AG04449 (cell line): Measurements from ENCODE around the gene NOS1AP.

Experiments
- CTCF ChIA-PET: fragments of 350-600 bp; formaldehyde crosslinking; extraction: SDS; loops from one replicate; lab custom pipeline; 2021; ENCODE audit warnings: antibody characterized with exemption; lab: Yijun Ruan, JAX
- POLR2A ChIA-PET: fragments of 400-600, 350-600 bp; formaldehyde crosslinking; extraction: SDS; loops from one replicate; lab custom pipeline; 2020; ENCODE audit warnings: antibody characterized with exemption, inconsistent platforms; lab: Yijun Ruan, JAX
- DNase-seq: peaks from one replicate; pipeline ENCODE4 v3.0.0-alpha.2; 2010; ENCODE audit warnings: low read depth, low spot score
- H3K4me3 ChIP-seq: 2 replicates; pipeline ENCODE4 v1.5.1; 2011; ENCODE audit warnings: low read depth, mild to moderate bottlenecking, control low read depth, low read length
- TF ChIP-seq, protein P1 (sequence below): IDR thresholded peaks from one replicate; pipeline ENCODE4 v1.5.1; 2011; ENCODE audit warnings: mild to moderate bottlenecking, moderate library complexity, low read length, control low read depth, inconsistent platforms; ENCODE audit not compliant: insufficient read depth; ENCODE audit errors: missing control alignments

Gene NOS1AP

DNA sequence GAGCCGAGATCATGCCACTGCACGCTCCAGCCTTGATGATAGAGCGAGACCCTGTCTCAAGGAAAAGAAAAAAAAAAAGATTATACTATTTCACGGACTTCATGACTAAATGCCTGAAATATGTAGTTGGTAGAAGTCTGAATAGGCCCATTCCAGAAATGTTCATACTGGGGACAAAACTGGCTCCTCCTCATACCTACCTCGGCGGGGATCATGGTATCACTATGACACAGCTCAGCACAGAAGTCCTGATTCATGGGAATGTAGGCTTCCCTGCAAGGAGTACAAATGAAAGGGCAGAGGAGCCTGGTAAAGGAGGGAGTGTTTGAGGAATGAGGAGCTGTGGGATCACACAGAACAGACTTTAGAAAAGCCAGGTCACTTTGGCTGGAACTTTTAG, 302.1 kb downstream of the NOS1AP start:
- TF ChIP-seq, protein P1, sequence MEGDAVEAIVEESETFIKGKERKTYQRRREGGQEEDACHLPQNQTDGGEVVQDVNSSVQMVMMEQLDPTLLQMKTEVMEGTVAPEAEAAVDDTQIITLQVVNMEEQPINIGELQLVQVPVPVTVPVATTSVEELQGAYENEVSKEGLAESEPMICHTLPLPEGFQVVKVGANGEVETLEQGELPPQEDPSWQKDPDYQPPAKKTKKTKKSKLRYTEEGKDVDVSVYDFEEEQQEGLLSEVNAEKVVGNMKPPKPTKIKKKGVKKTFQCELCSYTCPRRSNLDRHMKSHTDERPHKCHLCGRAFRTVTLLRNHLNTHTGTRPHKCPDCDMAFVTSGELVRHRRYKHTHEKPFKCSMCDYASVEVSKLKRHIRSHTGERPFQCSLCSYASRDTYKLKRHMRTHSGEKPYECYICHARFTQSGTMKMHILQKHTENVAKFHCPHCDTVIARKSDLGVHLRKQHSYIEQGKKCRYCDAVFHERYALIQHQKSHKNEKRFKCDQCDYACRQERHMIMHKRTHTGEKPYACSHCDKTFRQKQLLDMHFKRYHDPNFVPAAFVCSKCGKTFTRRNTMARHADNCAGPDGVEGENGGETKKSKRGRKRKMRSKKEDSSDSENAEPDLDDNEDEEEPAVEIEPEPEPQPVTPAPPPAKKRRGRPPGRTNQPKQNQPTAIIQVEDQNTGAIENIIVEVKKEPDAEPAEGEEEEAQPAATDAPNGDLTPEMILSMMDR, result no peak
- DNase-seq, result no peak
- POLR2A ChIA-PET, result no interaction called here
- H3K4me3 ChIP-seq, result no peak overlapping the region
- CTCF ChIA-PET, result interaction anchor here (0.9 to 1.6 kb wide), 2 partner anchors 15 to 20 kb away, joined by 5 to 8 read pairs; no protein-coding TSS in a partner anchor

DNA sequence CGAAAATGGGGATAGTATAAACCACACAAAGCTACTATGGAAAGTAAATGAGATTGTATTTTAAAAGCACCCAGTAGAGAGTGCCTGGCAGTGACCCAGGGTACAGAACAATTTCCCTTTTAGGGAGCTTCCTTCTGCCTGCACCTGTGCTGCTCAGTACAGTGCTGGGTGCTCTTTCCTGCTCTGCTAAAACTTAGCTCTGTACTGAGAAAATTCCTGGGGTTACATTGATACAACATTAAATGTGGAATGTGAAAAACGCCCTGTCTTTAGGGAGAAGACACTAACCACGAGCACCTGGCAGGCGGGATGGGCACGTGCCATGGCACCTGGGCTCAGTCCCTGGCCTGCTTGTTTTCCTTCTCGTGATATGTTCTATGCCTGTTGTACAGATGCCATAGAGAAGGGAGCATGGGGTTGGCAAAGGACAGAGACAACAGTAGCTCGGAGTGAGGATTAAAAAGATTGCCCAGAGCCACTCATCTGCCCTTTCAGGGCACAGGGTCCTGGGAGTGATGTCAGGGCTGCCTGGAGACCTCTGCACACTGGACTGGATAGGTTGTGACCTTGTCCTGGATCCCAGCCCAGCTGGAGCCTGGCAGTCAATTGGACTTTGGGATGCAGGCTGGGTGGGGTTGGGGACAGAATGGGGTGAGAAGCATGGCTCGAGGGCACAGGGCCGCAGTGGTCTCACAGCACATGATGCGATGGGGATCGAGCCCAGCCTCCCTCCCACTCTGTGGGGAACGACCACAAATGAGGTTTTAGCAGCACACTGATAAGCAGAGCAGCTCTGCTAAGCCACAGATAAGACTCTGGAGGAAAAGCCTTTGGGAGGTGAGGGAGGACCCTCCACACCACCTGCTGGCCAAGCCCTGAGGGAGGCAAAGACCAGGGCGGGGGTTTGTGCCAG, 302.9 kb downstream of the NOS1AP start:
- no peak overlapping the region for H3K4me3 ChIP-seq
- TF ChIP-seq, protein P1, result no peak
- POLR2A ChIA-PET, result no interaction called here
- CTCF ChIA-PET, result interaction anchor here (0.9 to 1.6 kb wide), 2 partner anchors 16 to 19 kb away, joined by 5 to 8 read pairs; no protein-coding TSS in a partner anchor
- no peak for DNase-seq

DNA sequence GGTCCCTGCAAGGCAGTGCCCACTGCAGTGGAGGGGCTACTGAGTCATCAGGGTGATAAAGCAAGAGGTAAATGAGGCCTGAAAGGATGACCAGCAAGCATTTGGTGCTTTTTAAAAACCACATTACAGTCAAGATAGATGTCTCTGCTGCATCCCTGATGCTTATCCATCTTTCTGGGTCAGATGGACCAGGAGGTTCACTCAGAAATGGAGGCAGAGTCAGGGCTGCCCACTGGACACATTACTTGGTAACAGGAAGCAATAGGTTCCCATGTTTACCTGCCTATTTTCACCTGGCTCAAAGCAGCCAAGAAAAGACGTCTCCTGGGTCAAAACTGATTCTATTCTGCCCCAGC, 303.6 kb downstream of the NOS1AP start:
- TF ChIP-seq, protein P1, result no peak
- DNase-seq, result no peak
- H3K4me3 ChIP-seq, result no peak overlapping the region
- ChIA-PET CTCF (interaction anchor here (1.6 kb wide), 1 partner anchor 18 kb away, joined by 5 read pairs; no protein-coding TSS in a partner anchor), POLR2A (no interaction called here)

DNA sequence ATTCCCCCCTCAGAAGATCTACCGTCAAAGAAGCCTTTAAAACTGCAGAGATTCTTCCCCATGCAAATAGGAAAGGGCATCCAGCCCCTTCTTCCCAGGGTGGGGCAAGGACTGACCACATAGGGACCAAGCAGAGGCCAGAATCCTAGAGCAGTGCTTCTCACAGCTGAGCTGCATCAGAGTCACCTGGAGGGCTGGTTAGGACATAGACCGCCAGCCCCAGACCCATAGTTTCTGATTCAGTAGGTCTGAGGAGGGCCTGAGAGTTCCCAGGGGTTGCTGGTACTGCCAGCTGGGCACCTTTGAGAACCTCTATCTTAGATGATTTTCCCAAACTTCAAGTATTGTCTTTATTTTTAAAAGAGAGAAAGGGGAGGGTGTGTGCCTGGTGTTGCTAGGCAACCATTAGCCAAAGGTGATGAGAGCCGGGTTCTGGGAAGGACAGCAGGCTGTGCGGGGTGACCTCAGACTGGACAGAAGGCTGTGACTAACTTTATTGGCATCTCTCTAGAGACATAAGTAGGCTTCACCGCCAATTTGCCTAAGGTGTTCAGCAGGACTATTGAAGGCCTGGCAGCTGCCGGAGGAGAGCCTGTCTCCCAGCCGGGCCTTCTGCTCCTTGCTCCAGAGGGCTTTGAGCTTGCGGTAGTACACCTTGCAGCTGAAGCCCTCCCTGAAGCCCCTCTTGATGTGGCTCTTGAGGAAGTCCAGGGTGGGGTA, 304.2 kb downstream of the NOS1AP start:
- no peak overlapping the region for H3K4me3 ChIP-seq
- ChIA-PET CTCF (no interaction called here), POLR2A (no interaction called here)
- DNase-seq, result no peak
- TF ChIP-seq, protein P1, result no peak

DNA sequence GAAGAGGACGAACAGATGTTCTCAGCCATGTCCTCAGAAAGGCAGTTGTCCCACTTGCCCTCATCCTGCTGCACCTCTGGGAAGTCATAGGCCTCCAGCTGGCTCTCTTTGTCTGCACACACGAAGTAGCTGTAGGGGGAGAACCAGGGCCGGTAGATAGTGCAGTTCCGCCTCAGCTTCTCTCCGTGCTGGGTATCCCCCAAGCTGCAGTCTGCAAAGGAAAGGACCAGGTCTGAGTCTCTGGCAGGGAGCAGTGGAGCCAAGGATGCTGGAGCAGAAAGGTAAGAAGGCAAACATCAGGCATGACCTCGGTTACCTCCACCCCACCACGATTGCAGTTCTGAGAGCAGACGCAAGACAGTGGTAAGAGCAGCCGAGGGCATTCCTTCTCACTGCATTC, 304.9 kb downstream of the NOS1AP start:
- ChIA-PET POLR2A (no interaction called here), CTCF (no interaction called here)
- no peak for DNase-seq
- no peak overlapping the region for H3K4me3 ChIP-seq
- TF ChIP-seq, protein P1, result no peak

DNA sequence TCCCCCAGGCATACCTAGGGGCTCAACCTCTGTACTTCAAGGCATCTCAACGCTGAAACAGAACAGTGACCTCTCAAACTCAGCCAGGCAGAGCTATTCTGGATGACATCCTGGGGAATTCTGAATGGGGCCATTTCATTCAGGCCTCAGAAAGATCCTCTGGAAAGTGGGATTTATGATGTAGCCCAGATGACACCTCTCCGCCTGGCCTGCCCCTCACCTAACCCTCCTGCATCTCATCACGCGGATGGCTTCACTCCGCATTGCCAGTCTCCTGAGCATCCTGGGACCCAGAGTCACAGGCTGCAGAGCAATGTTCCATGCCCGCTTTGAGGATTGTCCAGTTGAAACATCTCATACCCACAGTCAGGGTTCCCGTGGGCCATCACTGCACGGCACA, 306.0 kb downstream of the NOS1AP start:
- DNase-seq, result no peak
- no peak overlapping the region for H3K4me3 ChIP-seq
- CTCF ChIA-PET, result no interaction called here
- TF ChIP-seq, protein P1, result no peak
- POLR2A ChIA-PET, result no interaction called here
